Suppressor macrophage treated with lipopolysaccharide for 1 hour (primary cell): ENCODE results near the gene FOXJ1.

Source experiments
- DNase-seq, 3 donors: peaks; one replicate each; pipeline ENCODE4 v3.0.0-alpha.2; 2020 to 2022

FOXJ1 gene

DNA sequence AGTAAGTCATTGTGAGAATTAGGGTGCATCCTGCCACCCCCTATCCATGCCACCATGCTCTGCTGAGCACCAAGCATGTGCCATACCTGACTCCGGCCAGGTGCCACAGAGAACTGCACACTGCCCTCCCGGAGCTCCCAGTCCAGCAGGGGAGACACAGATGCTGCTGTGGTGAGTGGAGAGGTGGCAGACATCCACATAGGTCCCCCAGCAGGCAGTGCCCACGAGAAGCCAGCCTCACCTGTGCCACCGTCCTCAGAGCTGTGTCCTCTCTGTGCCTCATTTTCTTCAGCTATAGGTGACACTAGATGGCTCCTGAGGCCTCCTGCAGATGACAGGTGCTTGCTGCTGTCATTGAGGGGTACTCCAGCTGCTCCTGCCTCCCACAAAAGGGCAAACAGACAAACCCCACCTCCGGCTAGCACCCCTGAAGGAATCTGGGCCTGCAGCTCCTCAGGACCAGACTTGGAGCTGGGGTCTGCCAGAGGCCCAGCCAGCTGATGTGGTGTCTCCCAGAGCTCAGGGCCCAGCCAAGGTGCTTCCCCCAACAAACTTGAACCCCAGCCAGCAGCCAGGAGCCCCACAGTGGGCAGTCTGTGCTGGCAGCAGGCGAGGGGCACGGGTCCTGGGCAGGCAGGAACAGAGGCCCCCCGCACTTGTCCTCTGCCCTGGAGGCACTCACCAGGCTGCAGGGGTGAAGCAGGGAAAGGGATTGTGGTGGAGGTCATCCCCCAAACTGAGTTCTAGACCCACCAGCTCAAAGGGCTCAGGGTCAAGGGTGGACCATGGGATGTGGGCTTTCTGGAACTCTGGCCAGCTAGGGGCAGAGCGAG is 17.1 kb downstream of the FOXJ1 start:
- DNase-seq, result no peak

DNA sequence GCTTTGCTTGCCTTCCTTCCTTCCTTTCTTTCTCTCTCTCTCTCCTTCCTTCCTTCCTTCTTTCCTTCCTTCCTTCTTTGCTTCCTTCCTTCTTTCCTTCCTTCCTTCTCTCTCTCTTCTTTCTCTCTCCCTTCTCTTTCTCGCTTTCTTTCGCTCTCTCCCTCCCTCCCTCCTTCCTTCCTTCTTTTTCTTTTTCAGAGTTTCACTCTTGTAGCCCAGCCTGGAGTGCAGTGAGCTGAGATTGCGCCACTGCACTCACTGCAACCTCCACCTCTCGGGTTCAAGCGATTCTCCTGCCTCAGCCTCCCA is 17.9 kb downstream of the FOXJ1 start:
- DNase-seq, result no peak

DNA sequence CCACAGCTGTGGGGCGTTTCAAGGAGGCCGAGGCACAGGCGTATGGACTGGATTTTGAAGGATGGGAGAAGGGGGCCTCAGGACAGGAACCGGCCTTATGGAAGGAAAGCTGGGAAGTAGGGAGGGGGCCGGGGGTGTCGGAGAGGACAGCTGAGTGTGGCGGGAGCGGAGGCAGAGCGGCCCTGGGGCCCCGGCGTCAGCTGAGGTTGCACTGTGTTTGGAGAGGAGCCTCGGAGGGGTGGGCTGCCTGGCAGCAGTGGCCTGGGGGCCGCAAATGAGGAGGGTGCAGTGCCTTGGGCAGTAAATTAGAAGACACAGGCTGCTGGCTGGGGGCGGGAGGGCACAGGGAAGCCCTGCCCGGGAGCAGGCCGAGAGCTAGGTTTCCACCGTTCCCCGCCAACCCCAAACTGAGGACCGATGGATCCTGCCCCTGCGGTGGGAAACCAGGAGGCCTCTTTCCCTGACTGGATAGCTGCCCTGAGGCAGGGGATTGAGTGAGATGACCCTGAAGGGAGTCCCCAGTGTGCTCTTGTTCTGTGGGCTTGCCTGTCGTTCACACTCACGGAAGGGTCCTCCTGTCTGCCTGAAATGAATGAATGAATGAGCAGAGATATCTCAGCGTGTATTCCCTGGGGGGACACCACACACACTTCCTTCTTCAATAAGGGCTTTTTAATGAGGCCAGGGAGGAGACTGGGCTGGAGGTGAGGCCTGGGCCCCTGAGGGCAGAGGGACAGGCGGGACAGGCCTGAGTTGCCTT is 18.4 kb downstream of the FOXJ1 start:
- DNase-seq, result no peak

- peak in 1 of 3 donors; percentile 45 for DNase-seq
These were observed 19.1 kb downstream of the FOXJ1 start for GRCh38 chr17:76121932-76122430.

DNA sequence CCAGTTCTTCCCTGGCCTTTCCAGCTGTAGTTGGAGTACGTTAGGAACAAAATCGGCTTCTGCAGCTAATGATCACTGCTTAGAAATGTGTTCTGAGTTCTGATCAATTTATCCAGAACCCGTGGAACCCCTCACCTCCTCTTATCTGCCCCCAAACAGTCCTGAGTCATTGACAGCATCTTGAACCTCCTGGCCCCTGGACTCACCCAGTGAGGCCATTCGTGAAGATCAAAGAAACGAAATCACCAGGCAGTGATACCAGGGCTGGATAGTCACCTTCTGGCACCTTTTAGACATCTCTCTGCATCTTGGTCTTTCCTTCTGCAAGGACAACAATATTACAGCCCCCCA is 20.4 kb downstream of the FOXJ1 start:
- no peak for DNase-seq

- DNase-seq, result no peak
These were observed 21.4 kb downstream of the FOXJ1 start for GRCh38 chr17:76119409-76120371.

GRCh38 chr17:76115138-76115754 is 25.8 kb downstream of the FOXJ1 start:
- DNase-seq, result no peak

GRCh38 chr17:76111956-76112355 is 29.1 kb downstream of the FOXJ1 start:
- no peak for DNase-seq

DNA sequence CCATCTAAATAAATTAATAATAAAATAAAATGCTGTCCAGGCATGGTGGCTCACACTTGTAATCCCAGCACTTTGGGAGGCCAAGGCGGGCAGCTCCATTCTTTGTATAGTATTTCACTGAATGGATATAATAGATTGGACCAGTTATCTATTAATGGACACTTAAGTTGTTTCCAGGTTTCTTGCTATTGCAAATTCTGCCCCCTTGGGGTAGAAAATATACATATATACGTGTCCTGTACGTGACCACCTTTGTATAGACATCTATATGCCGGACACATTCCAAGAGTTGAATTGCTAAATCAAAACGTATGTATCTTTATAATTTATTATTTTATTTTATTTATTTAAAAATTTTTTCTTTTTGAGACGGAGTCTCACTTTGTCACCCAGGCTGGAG is 33.5 kb downstream of the FOXJ1 start:
- peak in 1 of 3 donors; percentile 24 for DNase-seq

DNA sequence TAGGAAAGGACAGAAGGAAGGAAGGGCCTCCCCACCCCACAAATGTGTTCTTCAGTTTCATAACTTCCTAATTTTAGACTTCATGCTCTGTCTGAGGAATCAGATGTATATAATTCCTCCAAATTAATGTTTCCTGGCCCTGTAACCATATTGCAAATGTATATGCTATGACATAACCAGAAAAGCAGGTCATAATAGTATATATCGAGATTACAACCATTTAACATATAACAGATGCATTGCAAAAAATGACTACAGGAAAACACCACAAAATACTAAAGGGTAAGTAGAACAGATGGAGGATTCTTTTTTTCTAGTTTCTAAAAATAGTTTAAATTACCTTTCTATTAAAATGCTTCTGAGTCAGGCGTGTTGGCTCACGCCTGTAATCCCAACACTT is 34.3 kb downstream of the FOXJ1 start:
- no peak for DNase-seq

- DNase-seq, result peak in 1 of 3 donors; percentile 22
These were observed 36.2 kb downstream of the FOXJ1 start for GRCh38 chr17:76104896-76105231.

- peak in 1 of 3 donors; percentile 30 for DNase-seq
These were observed 36.7 kb downstream of the FOXJ1 start for GRCh38 chr17:76104140-76104895.

DNA sequence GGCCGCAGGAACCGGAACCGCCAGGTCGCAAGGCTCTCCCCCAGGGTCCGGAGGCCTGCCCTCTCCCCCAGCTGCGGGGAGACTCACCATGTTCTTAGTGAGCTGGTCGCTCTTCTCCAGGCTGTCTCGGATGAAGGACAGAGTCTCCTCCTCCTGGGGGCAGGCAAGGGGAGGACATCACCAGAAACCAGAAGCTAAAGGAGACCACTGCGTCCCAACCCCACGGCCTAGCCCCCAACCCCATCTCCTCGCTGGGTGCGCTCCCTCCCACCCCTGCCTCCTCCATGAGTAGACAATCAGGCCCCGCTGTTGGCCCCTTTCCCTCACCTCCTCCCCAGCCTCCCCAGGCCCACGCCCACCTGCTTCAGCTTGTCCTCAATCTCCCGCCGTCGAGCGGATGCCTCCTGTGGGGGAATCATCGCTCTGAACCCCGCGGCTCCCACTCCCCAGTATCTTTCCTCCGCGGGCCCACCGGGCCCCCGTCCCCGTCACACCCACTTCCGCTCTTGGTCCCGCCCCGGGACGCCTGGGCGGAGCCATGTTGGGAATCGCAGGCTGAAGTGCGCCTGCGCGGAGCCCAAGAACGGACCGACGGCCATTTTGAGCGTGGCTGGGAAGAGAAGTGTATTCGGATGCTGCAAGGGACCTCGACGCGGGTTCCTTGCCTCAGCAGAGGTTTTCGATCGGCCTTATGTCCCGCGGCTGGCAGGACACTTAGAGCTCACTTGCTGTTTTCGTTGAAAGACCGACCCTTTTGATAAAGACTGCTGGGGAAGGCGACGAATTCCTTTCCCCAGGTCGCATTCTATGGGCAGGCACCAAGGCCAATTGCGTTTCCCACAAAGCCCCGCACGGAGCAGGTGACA is 37.5 kb downstream of the FOXJ1 start, which contains the start of gene EXOC7:
TSS of gene EXOC7 (minus strand) at position 514 of the 866 bp plus-strand sequence. CDS start at position 419, 95 bp downstream.
- peak; percentile 97 to 99 (median 98) for DNase-seq

DNA sequence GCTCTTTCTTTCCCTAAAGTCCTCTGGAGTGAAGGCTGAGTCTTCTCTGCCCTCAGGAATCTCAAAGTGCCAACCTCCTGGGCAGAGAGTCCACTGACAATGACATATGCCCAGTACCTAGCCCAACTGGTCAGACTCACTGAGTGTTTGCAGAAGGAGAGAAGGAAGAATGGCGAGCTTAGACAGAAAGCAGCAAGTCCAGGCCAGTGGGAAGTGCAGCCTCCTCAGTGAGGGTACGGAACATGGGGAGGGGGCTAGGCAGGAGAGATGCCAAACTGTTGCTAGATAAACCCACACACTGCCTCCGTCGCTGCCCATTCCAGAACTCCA is 38.1 kb downstream of the FOXJ1 start:
- DNase-seq, result no peak

GRCh38 chr17:76097716-76098295 is 43.2 kb downstream of the FOXJ1 start:
- DNase-seq, result no peak

GRCh38 chr17:76095943-76096342 is 45.1 kb downstream of the FOXJ1 start:
- DNase-seq, result no peak

- no peak for DNase-seq
These were observed 47.0 kb downstream of the FOXJ1 start for GRCh38 chr17:76094046-76094445.

- DNase-seq, result no peak
These were observed 48.3 kb downstream of the FOXJ1 start for GRCh38 chr17:76092526-76093413.

DNA sequence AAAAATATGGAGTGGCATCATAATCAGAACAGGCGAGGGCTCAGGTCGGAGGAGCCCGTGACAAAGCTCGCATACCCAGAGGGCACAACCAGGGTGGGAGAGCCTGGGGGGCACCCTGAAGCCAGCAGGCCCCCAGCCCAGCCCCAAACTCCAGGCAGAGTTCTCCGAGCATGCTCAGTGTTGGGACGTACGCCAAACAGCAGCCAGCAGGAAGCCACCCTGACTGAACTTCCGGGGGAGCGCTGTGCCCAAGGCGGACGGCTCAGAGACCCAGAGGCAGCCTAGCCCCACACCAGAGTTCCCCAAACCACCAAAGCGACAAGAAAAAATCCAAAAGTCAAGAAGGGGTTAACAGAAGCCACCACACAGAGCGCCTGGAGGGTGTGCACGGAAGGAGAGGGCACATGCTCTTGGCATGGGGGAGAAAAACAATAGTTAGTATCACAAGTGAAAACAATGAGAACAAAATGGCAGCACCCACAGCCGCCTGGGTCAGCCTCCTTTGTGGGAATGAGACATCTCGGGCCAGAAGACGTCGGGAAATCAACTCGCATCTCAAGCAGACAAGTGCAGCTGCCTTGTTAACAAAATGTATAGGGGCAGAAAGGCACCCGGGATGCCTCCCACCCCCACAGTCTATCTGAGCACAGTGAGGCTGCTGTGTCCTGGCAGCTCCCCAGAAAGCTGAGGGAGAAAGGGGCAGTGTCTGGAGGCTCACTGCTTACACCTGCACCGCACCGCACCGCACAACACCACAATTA is 49.3 kb downstream of the FOXJ1 start:
- DNase-seq, result no peak
